Ascending aorta (tissue), 2 donors: ENCODE results near the gene RHOH. TPM values are rescaled to one million over a fixed set of nuclear protein-coding genes. Genes with fewer than 3 reads are reported as not detected.
"Not testable (repeated sequence)": the region's sequence is repeated elsewhere in the genome, so short reads cannot be mapped to it uniquely, and the experiment has no call there.

ENCODE experiments used
- DNase-seq, 2 donors: peaks; one replicate each; pipeline ENCODE4 v3.0.0-alpha.2; 2019; ENCODE audit warnings: low spot score in 2 of 2
- H3K27ac ChIP-seq, 2 donors: fragments of 200-600 bp; sonication (generic); one replicate each; pipeline ENCODE4 v1.5.1; 2016 to 2017; ENCODE audit warnings: mild to moderate bottlenecking in 1 of 2
- H3K27me3 ChIP-seq: fragments of 200-600 bp; sonication (generic); one replicate; pipeline ENCODE4 v1.5.1; 2017
- H3K36me3 ChIP-seq, 2 donors: fragments of 200-600 bp; sonication (generic); one replicate each; pipeline ENCODE4 v1.5.1; 2016
- H3K4me1 ChIP-seq, 2 donors: fragments of 200-600 bp; sonication (generic); one replicate each; pipeline ENCODE4 v1.5.1; 2016 to 2017; ENCODE audit warnings: mild to moderate bottlenecking in 1 of 2
- H3K4me3 ChIP-seq, 2 donors: fragments of 200-600 bp; sonication (generic); one replicate each; pipeline ENCODE4 v1.5.1; 2016 to 2017; ENCODE audit warnings: mild to moderate bottlenecking in 1 of 2
- H3K9me3 ChIP-seq, 2 donors: fragments of 200-600 bp; sonication (generic); one replicate each; pipeline ENCODE4 v1.5.1; 2016
- intact Hi-C: fragments of 100-400 bp; cut with DNase I; formaldehyde crosslinking; loops from one replicate; pipeline ENCODE4 v1.15.1; 2023
- total RNA-seq: library from RNA; depleted of rRNA; stranded (reverse); fragments of >200 nt; gene quantifications from one replicate; pipeline ENCODE4 v1.1.0, GENCODE V29; 2016
- TF ChIP-seq, protein P1 (sequence below), 3 experiments: fragments of 200-600 bp in 2 of 3; fragments of 450-650 bp in 1 of 3; sonication (generic) in 2 of 3; IDR thresholded peaks; one replicate each; pipeline ENCODE4 v1.5.1; 2016 to 2019; ENCODE audit warnings: antibody characterized with exemption in 3 of 3, mild to moderate bottlenecking in 1 of 3, moderate library complexity in 1 of 3

Gene RHOH
- total RNA-seq, 1 donor from 2014 or later: not detected

DNA sequence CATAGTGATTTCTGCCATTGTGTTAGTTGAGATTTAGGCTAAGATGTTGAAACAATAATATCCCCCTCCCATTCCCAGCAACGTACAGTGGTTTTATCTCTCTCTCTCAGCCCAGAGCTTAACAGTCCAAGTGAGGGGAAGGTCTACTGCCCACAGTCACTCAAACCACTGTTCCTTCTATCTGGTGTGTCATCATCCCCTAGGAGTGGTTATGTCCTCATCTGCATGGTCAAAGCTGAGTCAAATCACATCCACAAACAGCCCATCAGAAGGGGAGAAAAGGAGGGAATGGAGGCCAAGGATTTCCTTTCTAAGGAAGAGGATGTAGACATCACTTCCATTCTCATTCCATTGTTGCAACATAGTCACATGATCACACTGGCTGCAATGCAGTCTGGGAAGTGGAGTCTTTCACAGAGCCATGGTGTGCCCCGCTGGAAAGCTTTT, 95.5 kb downstream of the RHOH start:
- no peaks in the 10 kb centered on the region for H3K9me3 ChIP-seq
- H3K27me3 ChIP-seq: no peaks in the 10 kb centered on the region
- no peaks in the 10 kb centered on the region for H3K36me3 ChIP-seq
- H3K27ac ChIP-seq: no peak overlapping the region
- DNase-seq: no peak
- intact Hi-C loops: no loop called here
- no peak overlapping the region for H3K4me3 ChIP-seq
- H3K4me1 ChIP-seq: no peaks in the 10 kb centered on the region
- TF ChIP-seq, protein P1, sequence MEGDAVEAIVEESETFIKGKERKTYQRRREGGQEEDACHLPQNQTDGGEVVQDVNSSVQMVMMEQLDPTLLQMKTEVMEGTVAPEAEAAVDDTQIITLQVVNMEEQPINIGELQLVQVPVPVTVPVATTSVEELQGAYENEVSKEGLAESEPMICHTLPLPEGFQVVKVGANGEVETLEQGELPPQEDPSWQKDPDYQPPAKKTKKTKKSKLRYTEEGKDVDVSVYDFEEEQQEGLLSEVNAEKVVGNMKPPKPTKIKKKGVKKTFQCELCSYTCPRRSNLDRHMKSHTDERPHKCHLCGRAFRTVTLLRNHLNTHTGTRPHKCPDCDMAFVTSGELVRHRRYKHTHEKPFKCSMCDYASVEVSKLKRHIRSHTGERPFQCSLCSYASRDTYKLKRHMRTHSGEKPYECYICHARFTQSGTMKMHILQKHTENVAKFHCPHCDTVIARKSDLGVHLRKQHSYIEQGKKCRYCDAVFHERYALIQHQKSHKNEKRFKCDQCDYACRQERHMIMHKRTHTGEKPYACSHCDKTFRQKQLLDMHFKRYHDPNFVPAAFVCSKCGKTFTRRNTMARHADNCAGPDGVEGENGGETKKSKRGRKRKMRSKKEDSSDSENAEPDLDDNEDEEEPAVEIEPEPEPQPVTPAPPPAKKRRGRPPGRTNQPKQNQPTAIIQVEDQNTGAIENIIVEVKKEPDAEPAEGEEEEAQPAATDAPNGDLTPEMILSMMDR (IDR thresholded peaks at IDR 0.05): no peak

DNA sequence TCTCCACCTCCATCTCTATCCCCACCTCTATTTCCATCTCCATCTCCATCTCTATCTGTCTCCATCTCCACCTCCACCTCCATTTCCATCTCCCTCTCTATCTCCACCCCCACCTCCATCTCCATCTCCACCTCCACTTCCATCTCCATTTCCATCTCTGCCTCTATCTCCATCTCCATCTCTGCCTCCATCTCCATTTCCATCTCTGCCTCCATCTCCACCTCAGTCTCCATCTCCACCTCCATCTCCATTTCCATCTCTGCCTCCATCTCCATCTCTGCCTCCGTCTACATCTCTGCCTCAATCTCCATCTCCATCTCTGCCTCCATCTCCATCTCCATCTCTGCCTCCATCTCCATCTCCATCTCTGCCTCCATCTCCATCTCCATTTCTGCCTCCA, 97.5 kb downstream of the RHOH start:
- no peaks in the 10 kb centered on the region for H3K36me3 ChIP-seq
- no peak overlapping the region for H3K27ac ChIP-seq
- H3K4me3 ChIP-seq: no peak overlapping the region
- no peaks in the 10 kb centered on the region for H3K9me3 ChIP-seq
- TF ChIP-seq, protein P1 (IDR thresholded peaks at IDR 0.05): no peak
- H3K27me3 ChIP-seq: no peaks in the 10 kb centered on the region
- DNase-seq: no peak
- intact Hi-C loops: no loop called here
- H3K4me1 ChIP-seq: no peaks in the 10 kb centered on the region

DNA sequence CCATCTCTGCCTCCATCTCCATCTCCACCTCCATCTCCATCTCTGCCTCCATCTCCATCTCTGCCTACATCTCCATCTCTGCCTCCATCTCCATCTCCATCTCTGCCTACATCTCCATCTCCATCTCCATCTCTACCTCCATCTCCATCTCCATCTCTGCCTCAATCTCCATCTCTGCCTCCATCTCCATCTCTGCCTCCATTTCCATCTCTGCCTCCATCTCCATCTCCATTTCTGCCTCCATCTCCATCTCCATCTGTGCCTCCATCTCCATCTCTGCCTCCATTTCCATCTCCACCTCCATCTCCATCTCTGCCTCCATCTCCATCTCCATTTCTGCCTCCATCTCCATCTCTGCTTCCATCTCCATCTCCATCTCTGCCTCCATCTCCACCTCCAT, 98.2 kb downstream of the RHOH start:
- not testable (repeated sequence) for H3K9me3 ChIP-seq, H3K27me3 ChIP-seq

DNA sequence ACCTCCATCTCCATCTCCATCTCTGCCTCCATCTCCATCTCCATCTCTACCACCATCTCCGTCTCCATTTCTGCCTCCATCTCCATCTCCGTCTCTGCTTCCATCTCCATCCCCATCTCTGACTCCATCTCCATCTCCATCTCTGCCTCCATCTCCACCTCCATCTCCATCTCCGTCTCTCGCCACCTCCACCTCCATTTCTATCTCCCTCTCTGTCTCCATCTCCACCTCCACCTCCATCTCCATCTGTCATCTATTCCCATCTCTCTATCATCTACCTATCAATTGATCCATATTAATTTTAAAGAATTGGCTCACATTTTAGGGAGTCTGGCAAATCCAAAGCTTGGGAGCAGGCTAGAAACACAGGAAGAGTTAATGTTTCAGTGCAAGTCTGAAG, 98.7 kb downstream of the RHOH start:
- H3K27ac ChIP-seq: no peak overlapping the region
- no peaks in the 10 kb centered on the region for H3K36me3 ChIP-seq
- no peaks in the 10 kb centered on the region for H3K9me3 ChIP-seq
- TF ChIP-seq, protein P1 (IDR thresholded peaks at IDR 0.05): no peak
- intact Hi-C loops: no loop called here
- no peak for DNase-seq
- no peak overlapping the region for H3K4me3 ChIP-seq
- H3K4me1 ChIP-seq: no peaks in the 10 kb centered on the region
- no peaks in the 10 kb centered on the region for H3K27me3 ChIP-seq

More for the DNA sequence above, 98.2 kb downstream of the RHOH start:
- DNase-seq, H3K27ac ChIP-seq, intact Hi-C loops, H3K4me3 ChIP-seq, H3K4me1 ChIP-seq, H3K36me3 ChIP-seq: not testable (repeated sequence)

Other genes with a start within 250 kb of the RHOH start
- gene PDS5A, start 219.1 kb upstream of the RHOH start, total RNA-seq: 52.9 TPM
- gene N4BP2, start 140.2 kb upstream of the RHOH start, total RNA-seq: 0.53 TPM
- not detected for gene CHRNA9, start 138.3 kb downstream of the RHOH start, total RNA-seq